ENCODE results near the gene CROCC. TPM values are rescaled to one million over a fixed set of nuclear protein-coding genes. Genes with fewer than 3 reads are reported as not detected.
A peak's percentile ranks its signal among the peaks of the same experiment; 100 is the strongest.

Gene CROCC
- total RNA-seq, 1 donor, result 8.9 TPM

DNA sequence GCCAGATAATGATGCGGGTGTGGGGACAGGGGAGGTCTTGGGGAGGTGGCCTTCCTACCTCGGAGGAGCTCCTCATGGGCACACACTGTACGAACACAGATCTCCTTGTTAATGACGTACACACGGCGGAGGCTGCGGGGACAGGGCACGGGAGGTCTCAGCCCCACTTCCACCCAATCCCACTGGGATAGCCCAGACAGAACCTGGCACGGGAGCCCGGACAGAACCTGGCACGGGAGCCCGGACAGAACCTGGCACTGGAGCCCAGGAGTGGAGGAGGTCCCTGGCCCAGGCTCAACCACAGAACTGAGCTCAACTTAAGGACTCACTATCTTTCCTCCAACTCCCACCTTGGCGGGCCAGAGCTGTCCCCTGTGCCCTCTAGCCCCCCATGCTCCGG, 53.5 kb downstream of the CROCC start:
- DNase-seq (ENCODE audit: low read depth), result no peak
- H3K4me3 ChIP-seq (ENCODE audit: low read depth, low read length), result no peak overlapping the region
- TF ChIP-seq, protein P1, sequence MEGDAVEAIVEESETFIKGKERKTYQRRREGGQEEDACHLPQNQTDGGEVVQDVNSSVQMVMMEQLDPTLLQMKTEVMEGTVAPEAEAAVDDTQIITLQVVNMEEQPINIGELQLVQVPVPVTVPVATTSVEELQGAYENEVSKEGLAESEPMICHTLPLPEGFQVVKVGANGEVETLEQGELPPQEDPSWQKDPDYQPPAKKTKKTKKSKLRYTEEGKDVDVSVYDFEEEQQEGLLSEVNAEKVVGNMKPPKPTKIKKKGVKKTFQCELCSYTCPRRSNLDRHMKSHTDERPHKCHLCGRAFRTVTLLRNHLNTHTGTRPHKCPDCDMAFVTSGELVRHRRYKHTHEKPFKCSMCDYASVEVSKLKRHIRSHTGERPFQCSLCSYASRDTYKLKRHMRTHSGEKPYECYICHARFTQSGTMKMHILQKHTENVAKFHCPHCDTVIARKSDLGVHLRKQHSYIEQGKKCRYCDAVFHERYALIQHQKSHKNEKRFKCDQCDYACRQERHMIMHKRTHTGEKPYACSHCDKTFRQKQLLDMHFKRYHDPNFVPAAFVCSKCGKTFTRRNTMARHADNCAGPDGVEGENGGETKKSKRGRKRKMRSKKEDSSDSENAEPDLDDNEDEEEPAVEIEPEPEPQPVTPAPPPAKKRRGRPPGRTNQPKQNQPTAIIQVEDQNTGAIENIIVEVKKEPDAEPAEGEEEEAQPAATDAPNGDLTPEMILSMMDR (IDR thresholded peaks at IDR 0.05; ENCODE audit: insufficient read depth, low read length), result no peak

- no peak for DNase-seq (ENCODE audit: low read depth)
- TF ChIP-seq, protein P1 (IDR thresholded peaks at IDR 0.05; ENCODE audit: insufficient read depth, low read length), result no peak
- H3K4me3 ChIP-seq (ENCODE audit: low read depth, low read length), result no peak overlapping the region
Observed at GRCh38 chr1:16975838-16976237, 54.1 kb downstream of the CROCC start.

DNA sequence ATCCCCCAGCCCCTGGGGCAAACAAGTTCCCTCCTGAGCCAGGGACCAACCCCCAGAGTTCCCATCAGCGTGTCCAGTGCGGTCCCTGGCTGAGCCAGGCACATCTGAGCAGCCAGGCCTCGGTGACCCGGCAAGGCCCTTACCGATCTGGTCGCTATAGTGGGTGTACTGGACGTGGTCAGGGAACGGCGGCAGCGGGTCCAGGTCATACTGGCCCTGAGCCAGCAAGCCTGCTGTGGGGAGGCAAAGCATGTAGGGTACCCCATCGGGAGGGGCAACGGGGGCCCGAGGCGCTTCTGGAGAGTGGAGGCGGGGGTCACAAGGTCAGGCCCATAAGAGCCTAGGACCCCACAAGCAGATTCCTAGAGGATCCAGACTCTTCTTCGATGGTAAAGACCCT, 55.2 kb downstream of the CROCC start:
- no peak for DNase-seq (ENCODE audit: low read depth)
- TF ChIP-seq, protein P1 (IDR thresholded peaks at IDR 0.05; ENCODE audit: insufficient read depth, low read length), result no peak
- no peak overlapping the region for H3K4me3 ChIP-seq (ENCODE audit: low read depth, low read length)

GRCh38 chr1:16977377-16977776, 55.6 kb downstream of the CROCC start:
- H3K4me3 ChIP-seq (ENCODE audit: low read depth, low read length), result no peak overlapping the region
- TF ChIP-seq, protein P1 (IDR thresholded peaks at IDR 0.05; ENCODE audit: insufficient read depth, low read length), result no peak
- DNase-seq (ENCODE audit: low read depth), result no peak

- H3K4me3 ChIP-seq (ENCODE audit: low read depth, low read length), result peak overlapping the region; percentile 94
- TF ChIP-seq, protein P1 (IDR thresholded peaks at IDR 0.05; ENCODE audit: insufficient read depth, low read length), result no peak
- no peak for DNase-seq (ENCODE audit: low read depth)
Observed at GRCh38 chr1:16978139-16978538, 56.4 kb downstream of the CROCC start.

- H3K4me3 ChIP-seq (ENCODE audit: low read depth, low read length), result peak overlapping the region; percentile 94
- TF ChIP-seq, protein P1 (IDR thresholded peaks at IDR 0.05; ENCODE audit: insufficient read depth, low read length), result no peak
- DNase-seq (ENCODE audit: low read depth), result peak; percentile 94
Observed at GRCh38 chr1:16978567-16979474, 57.1 kb downstream of the CROCC start.

All from fibroblast of the aortic adventitia (primary cell).